H1 (cell line): Measurements from ENCODE around the gene YARS2. TPM values are rescaled to one million over a fixed set of nuclear protein-coding genes. Genes with fewer than 3 reads are reported as not detected.

ENCODE experiments used
- CTCF ChIA-PET: fragments of 300-600 bp; sonication (Branson Sonifier 250); formaldehyde crosslinking; loops from one replicate; lab custom pipeline; 2021; ENCODE audit not compliant: partially characterized antibody; lab: Charles Lee
- POLR2A ChIA-PET: fragments of 300-600 bp; sonication (Branson Sonifier 250); formaldehyde crosslinking; loops from one replicate; lab custom pipeline; 2021; ENCODE audit warnings: inconsistent platforms; ENCODE audit not compliant: partially characterized antibody; lab: Charles Lee
- DNase-seq, 2 experiments: peaks; one replicate each; pipeline versions ENCODE4 v3.0.0 to v3.0.0-alpha.2; 2010 to 2022; ENCODE audit warnings: low spot score in 2 of 2, low read depth in 1 of 2, mixed read lengths in 1 of 2
- FAIRE-seq: peaks from 2 replicates; lab custom pipeline; 2011; peaks lifted over from hg19 to GRCh38; lab: Jason Lieb, UNC
- H2AFZ ChIP-seq: 2 replicates; pipeline ENCODE4 v1.8.1; 2012; ENCODE audit warnings: low read length, inconsistent platforms
- H2AK5ac ChIP-seq: 2 replicates; pipeline ENCODE4 v1.6.1; 2013; ENCODE audit warnings: low read depth, low read length
- H2BK120ac ChIP-seq: replicated peaks from 2 replicates; pipeline ENCODE3; 2013; ENCODE audit warnings: low read depth, low read length, inconsistent platforms
- H2BK12ac ChIP-seq: 2 replicates; pipeline ENCODE4 v1.6.1; 2013; ENCODE audit warnings: low read depth, low read length
- H2BK15ac ChIP-seq: 2 replicates; pipeline ENCODE4 v1.6.1; 2013; ENCODE audit warnings: low read length
- H2BK20ac ChIP-seq: 2 replicates; pipeline ENCODE4 v1.6.1; 2013; ENCODE audit warnings: low read length
- H2BK5ac ChIP-seq: 2 replicates; pipeline ENCODE4 v1.6.1; 2013; ENCODE audit warnings: low read depth, low read length
- H3K14ac ChIP-seq: 2 replicates; pipeline ENCODE4 v1.6.1; 2013; ENCODE audit warnings: inconsistent platforms; ENCODE audit not compliant: insufficient read length
- H3K18ac ChIP-seq: 2 replicates; pipeline ENCODE4 v1.6.1; 2013; ENCODE audit warnings: low read length; ENCODE audit errors: extremely low read depth
- H3K23ac ChIP-seq: 2 replicates; pipeline ENCODE4 v1.6.1; 2013; ENCODE audit warnings: inconsistent platforms; ENCODE audit not compliant: insufficient read length
- H3K23me2 ChIP-seq: 2 replicates; pipeline ENCODE4 v1.6.1; 2013; ENCODE audit warnings: low read depth, low read length
- H3K27ac ChIP-seq: 2 replicates; pipeline ENCODE4 v1.6.1; 2011; ENCODE audit warnings: low read depth, low read length, inconsistent platforms
- H3K27me3 ChIP-seq, 4 experiments: replicated peaks in 1 of 4; 1 replicate in 1 of 4; 2 replicates in 3 of 4; pipeline versions ENCODE4 v1.6.1 to v1.8.1; 2011 to 2013; ENCODE audit warnings: low read length in 3 of 4, mild to moderate bottlenecking in 3 of 4, inconsistent platforms in 2 of 4, mixed read lengths in 2 of 4, moderate library complexity in 1 of 4; ENCODE audit not compliant: control insufficient read depth in 3 of 4, insufficient read depth in 3 of 4; ENCODE audit errors: extremely low read depth in 1 of 4
- H3K36me3 ChIP-seq, 4 experiments: 2 replicates each; pipeline versions ENCODE4 v1.6.1 to v1.8.1; 2011 to 2013; ENCODE audit warnings: mild to moderate bottlenecking in 4 of 4, low read length in 3 of 4, moderate library complexity in 2 of 4, control low read depth in 1 of 4, inconsistent platforms in 1 of 4; ENCODE audit not compliant: insufficient read depth in 4 of 4, control insufficient read depth in 2 of 4
- H3K4ac ChIP-seq: replicated peaks from 2 replicates; pipeline ENCODE3; 2013; ENCODE audit warnings: low read length, low read depth, mixed read lengths, inconsistent platforms; ENCODE audit not compliant: insufficient read length
- H3K4me1 ChIP-seq, 4 experiments: replicated peaks in 1 of 4; 1 replicate in 1 of 4; 2 replicates in 3 of 4; pipeline versions ENCODE4 v1.6.1 to v1.8.1; 2011 to 2013; ENCODE audit warnings: low read length in 3 of 4, inconsistent platforms in 2 of 4, mixed read lengths in 1 of 4; ENCODE audit not compliant: insufficient read depth in 4 of 4, control insufficient read depth in 3 of 4
- H3K4me2 ChIP-seq, 2 experiments: 2 replicates each; pipeline versions ENCODE4 v1.6.1 to v1.8.1; 2011 to 2013; ENCODE audit warnings: low read depth in 2 of 2, low read length in 2 of 2, control low read depth in 1 of 2, inconsistent platforms in 1 of 2, mild to moderate bottlenecking in 1 of 2; ENCODE audit not compliant: insufficient read depth in 1 of 2
- H3K4me3 ChIP-seq, 4 experiments: fragments of 200-600, 300-600 bp in 1 of 4; sonication (generic), shearing (Covaris generic), sonication (Bioruptor Twin) in 1 of 4; 2 replicates each; pipeline versions ENCODE4 v1.5.1 to v1.8.1; 2011 to 2016; ENCODE audit warnings: low read length in 4 of 4, low read depth in 3 of 4, control low read depth in 2 of 4, inconsistent platforms in 2 of 4, mild to moderate bottlenecking in 2 of 4, mixed read lengths in 1 of 4, moderate library complexity in 1 of 4; ENCODE audit not compliant: insufficient read depth in 2 of 4; ENCODE audit errors: extremely low read depth in 1 of 4
- H3K56ac ChIP-seq: replicated peaks from 2 replicates; pipeline ENCODE3; 2013; ENCODE audit warnings: low read depth, mild to moderate bottlenecking, mixed read lengths, low read length, inconsistent platforms; ENCODE audit not compliant: insufficient read length
- H3K79me1 ChIP-seq: 2 replicates; pipeline ENCODE4 v1.6.1; 2013; ENCODE audit warnings: low read depth, low read length, control low read depth
- H3K79me2 ChIP-seq, 2 experiments: 2 replicates each; pipeline versions ENCODE4 v1.6.1 to v1.8.1; 2012 to 2013; ENCODE audit warnings: low read length in 2 of 2, mild to moderate bottlenecking in 2 of 2, inconsistent platforms in 1 of 2; ENCODE audit not compliant: insufficient read depth in 2 of 2, control insufficient read depth in 1 of 2
- H3K9ac ChIP-seq, 4 experiments: replicated peaks in 1 of 4; 1 replicate in 1 of 4; 2 replicates in 3 of 4; pipeline versions ENCODE4 v1.6.1 to v1.8.1; 2011 to 2013; ENCODE audit warnings: low read depth in 3 of 4, low read length in 3 of 4, control low read depth in 2 of 4, mild to moderate bottlenecking in 2 of 4, moderate library complexity in 2 of 4, inconsistent platforms in 1 of 4; ENCODE audit errors: extremely low read depth in 1 of 4
- H3K9me3 ChIP-seq, 2 experiments: 2 replicates each; pipeline versions ENCODE4 v1.6.1 to v1.8.1; 2012 to 2013; ENCODE audit warnings: mild to moderate bottlenecking in 2 of 2, moderate library complexity in 2 of 2, control low read depth in 1 of 2, inconsistent platforms in 1 of 2, low read depth in 1 of 2, low read length in 1 of 2, mixed read lengths in 1 of 2; ENCODE audit not compliant: insufficient read depth in 2 of 2
- H4K20me1 ChIP-seq, 2 experiments: replicated peaks in 1 of 2; 2 replicates each; pipeline versions ENCODE3 to v1.8.1; 2011 to 2013; ENCODE audit warnings: inconsistent platforms in 2 of 2, low read length in 2 of 2, mild to moderate bottlenecking in 1 of 2; ENCODE audit not compliant: insufficient read depth in 2 of 2, control insufficient read depth in 1 of 2
- H4K5ac ChIP-seq: 2 replicates; pipeline ENCODE4 v1.6.1; 2013; ENCODE audit warnings: low read length, low read depth, mixed read lengths, inconsistent platforms; ENCODE audit not compliant: insufficient read length
- H4K8ac ChIP-seq: 2 replicates; pipeline ENCODE4 v1.8.0; 2013; ENCODE audit warnings: mild to moderate bottlenecking, moderate library complexity, low read length, inconsistent platforms; ENCODE audit not compliant: insufficient read depth; ENCODE audit errors: extremely low read depth
- H4K91ac ChIP-seq: replicated peaks from 2 replicates; pipeline ENCODE3; 2013; ENCODE audit warnings: low read length, mixed read lengths, inconsistent platforms; ENCODE audit not compliant: insufficient read length
- GTF2F1 ChIP-seq: IDR thresholded peaks from 2 replicates; pipeline ENCODE4 v1.6.1; 2012; ENCODE audit warnings: low read depth, low read length, improper control_type of control experiment, borderline replicate concordance
- SP2 ChIP-seq: IDR thresholded peaks from 2 replicates; pipeline ENCODE4 v1.6.1; 2012; ENCODE audit warnings: mild to moderate bottlenecking, low read length, inconsistent platforms
- TAF1 ChIP-seq: IDR thresholded peaks from 2 replicates; pipeline ENCODE4 v1.6.1; 2011; ENCODE audit warnings: mild to moderate bottlenecking, low read depth, low read length
- TBP ChIP-seq: IDR thresholded peaks from 2 replicates; pipeline ENCODE4 v1.6.1; 2011; ENCODE audit warnings: low read depth, low read length, improper control_type of control experiment
- WGBS, 2 experiments: shearing (Covaris generic) in 1 of 2; methylation state at CpG; one replicate each; pipeline versions ENCODE4 v1.1.6 to v1.1.7; 2013 to 2015; ENCODE audit warnings: low lambda C conversion rate in 2 of 2, mixed read lengths in 2 of 2, inconsistent platforms in 1 of 2, low coverage in 1 of 2, missing lambda C conversion rate in 1 of 2; ENCODE audit not compliant: insufficient replicate concordance in 2 of 2, insufficient coverage in 1 of 2, insufficient read length in 1 of 2; ENCODE audit errors: extremely low coverage in 1 of 2, missing lambda C conversion rate in 1 of 2; 5-methylcytosine and 5-hydroxymethylcytosine counted together
- polyA plus RNA-seq, 7 experiments: library from polyadenylated mRNA; depleted of rRNA in 3 of 7; stranded (reverse) in 5 of 7; unstranded in 2 of 7; fragments of >200 nt in 5 of 7; fragments of 200-250 nt in 2 of 7; gene quantifications; 1 replicate in 5 of 7; 2 replicates in 1 of 7; 4 replicates in 1 of 7; pipeline versions ENCODE4 v1.2.1 to v1.2.3, GENCODE V29; 2011 to 2013; ENCODE audit warnings: missing spikeins in 2 of 7, mixed read lengths in 2 of 7
- total RNA-seq: library from RNA; stranded (reverse); fragmentation: NEBNext Ultra II Directional; extraction: Animal tissue kit (Norgen Biotek cat#: 25700); gene quantifications from 2 replicates; pipeline ENCODE4 v1.2.1, GENCODE V29; 2021

YARS2 gene
- total and polyA plus RNA-seq, 2 of the 8 experiments (the other 6 are each of a cell fraction or from before 2014, with no cell fraction given): 29.9 to 41.4 TPM

GRCh38 chr12:32777159-32777558 is 21.5 kb upstream of the YARS2 start:
- Histone ChIP-seq H3K79me1 (no peaks in the 10 kb centered on the region), H2BK20ac (no peak overlapping the region), H3K9me3 (no peaks in the 10 kb centered on the region), H4K8ac (no peak overlapping the region), H2BK120ac (no peak overlapping the region), H3K23me2 (no peaks in the 10 kb centered on the region), H4K91ac (no peak overlapping the region), H3K4me2 (no peak overlapping the region), H2BK5ac (no peak overlapping the region), H3K4me3 (no peak overlapping the region), H3K27ac (no peak overlapping the region), H3K4ac (no peak overlapping the region), H3K4me1 (no peaks in the 10 kb centered on the region), H3K18ac (no peak overlapping the region), H3K27me3 (no peaks in the 10 kb centered on the region), H2BK12ac (no peak overlapping the region), H3K36me3 (no peaks in the 10 kb centered on the region), H4K20me1 (no peaks in the 10 kb centered on the region), H3K14ac (no peak overlapping the region), H2AK5ac (no peak overlapping the region), H3K56ac (no peak overlapping the region), H3K23ac (no peak overlapping the region), H2BK15ac (no peak overlapping the region), H3K79me2 (no peaks in the 10 kb centered on the region), H2AFZ (no peak overlapping the region), H4K5ac (no peak overlapping the region), H3K9ac (no peak overlapping the region)
- WGBS, 2 experiments: 85% methylated on average over 5 of the region's 5 CpGs; no CpG with 5 or more reads in 1 of the 2 experiments
- DNase-seq (no peak), FAIRE-seq (no peak)
- ChIA-PET CTCF (interaction anchor here (1.6 kb wide), 1 partner anchor 144 kb away, joined by 7 read pairs; no protein-coding TSS in a partner anchor), POLR2A (no interaction called here)
- no peak for TF ChIP-seq GTF2F1
- no peak for TF ChIP-seq TBP
- TF ChIP-seq SP2: no peak
- TF ChIP-seq TAF1: no peak
